Vagina (tissue), 2 donors: ENCODE measurements around the gene EIF2B5.
"Not testable (repeated sequence)": the region's sequence is repeated elsewhere in the genome, so short reads cannot be mapped to it uniquely, and the experiment has no call there.

Experiments
- CTCF ChIP-seq, 3 experiments: fragments of 450-650 bp in 2 of 3; fragments of 200-600 bp in 1 of 3; sonication (generic) in 1 of 3; IDR thresholded peaks; one replicate each; pipeline ENCODE4 v1.5.1; 2017 to 2019; ENCODE audit warnings: antibody characterized with exemption in 3 of 3, mild to moderate bottlenecking in 2 of 3, moderate library complexity in 2 of 3
- POLR2A ChIP-seq, 2 donors: fragments of 450-650 bp; IDR thresholded peaks; one replicate each; pipeline ENCODE4 v1.6.1; 2017; ENCODE audit warnings: antibody characterized with exemption in 2 of 2, mild to moderate bottlenecking in 2 of 2, moderate library complexity in 2 of 2
- POLR2AphosphoS5 ChIP-seq, 2 donors: sonication (generic); formaldehyde crosslinking; IDR thresholded peaks; one replicate each; pipeline ENCODE4 v1.9.0; 2017; ENCODE audit warnings: antibody characterized with exemption in 2 of 2, mild to moderate bottlenecking in 2 of 2, low read depth in 1 of 2; ENCODE audit not compliant: insufficient read depth in 1 of 2

- not testable (repeated sequence) for TF ChIP-seq CTCF (IDR thresholded peaks at IDR 0.05); POLR2AphosphoS5 (IDR thresholded peaks at IDR 0.05; ENCODE audit: insufficient read depth in 1 of 2, low read depth in 1 of 2); POLR2A (IDR thresholded peaks at IDR 0.05)
These were observed 27.5 kb downstream of the EIF2B5 start for GRCh38 chr3:184162571-184163070.
